H1 (cell line): ENCODE data around the gene CCNI. TPM values are rescaled to one million over a fixed set of nuclear protein-coding genes. Genes with fewer than 3 reads are reported as not detected.

ENCODE experiments used
- CTCF ChIA-PET: fragments of 300-600 bp; sonication (Branson Sonifier 250); formaldehyde crosslinking; loops from one replicate; lab custom pipeline; 2021; ENCODE audit not compliant: partially characterized antibody; lab: Charles Lee
- POLR2A ChIA-PET: fragments of 300-600 bp; sonication (Branson Sonifier 250); formaldehyde crosslinking; loops from one replicate; lab custom pipeline; 2021; ENCODE audit warnings: inconsistent platforms; ENCODE audit not compliant: partially characterized antibody; lab: Charles Lee
- DNase-seq, 2 experiments: peaks; one replicate each; pipeline versions ENCODE4 v3.0.0 to v3.0.0-alpha.2; 2010 to 2022; ENCODE audit warnings: low spot score in 2 of 2, low read depth in 1 of 2, mixed read lengths in 1 of 2
- FAIRE-seq: peaks from 2 replicates; lab custom pipeline; 2011; peaks lifted over from hg19 to GRCh38; lab: Jason Lieb, UNC
- H2AFZ ChIP-seq: 2 replicates; pipeline ENCODE4 v1.8.1; 2012; ENCODE audit warnings: low read length, inconsistent platforms
- H2AK5ac ChIP-seq: 2 replicates; pipeline ENCODE4 v1.6.1; 2013; ENCODE audit warnings: low read depth, low read length
- H2BK120ac ChIP-seq: replicated peaks from 2 replicates; pipeline ENCODE3; 2013; ENCODE audit warnings: low read depth, low read length, inconsistent platforms
- H2BK12ac ChIP-seq: 2 replicates; pipeline ENCODE4 v1.6.1; 2013; ENCODE audit warnings: low read depth, low read length
- H2BK15ac ChIP-seq: 2 replicates; pipeline ENCODE4 v1.6.1; 2013; ENCODE audit warnings: low read length
- H2BK20ac ChIP-seq: 2 replicates; pipeline ENCODE4 v1.6.1; 2013; ENCODE audit warnings: low read length
- H2BK5ac ChIP-seq: 2 replicates; pipeline ENCODE4 v1.6.1; 2013; ENCODE audit warnings: low read depth, low read length
- H3K14ac ChIP-seq: 2 replicates; pipeline ENCODE4 v1.6.1; 2013; ENCODE audit warnings: inconsistent platforms; ENCODE audit not compliant: insufficient read length
- H3K18ac ChIP-seq: 2 replicates; pipeline ENCODE4 v1.6.1; 2013; ENCODE audit warnings: low read length; ENCODE audit errors: extremely low read depth
- H3K23ac ChIP-seq: 2 replicates; pipeline ENCODE4 v1.6.1; 2013; ENCODE audit warnings: inconsistent platforms; ENCODE audit not compliant: insufficient read length
- H3K23me2 ChIP-seq: 2 replicates; pipeline ENCODE4 v1.6.1; 2013; ENCODE audit warnings: low read depth, low read length
- H3K27ac ChIP-seq: 2 replicates; pipeline ENCODE4 v1.6.1; 2011; ENCODE audit warnings: low read depth, low read length, inconsistent platforms
- H3K27me3 ChIP-seq, 4 experiments: replicated peaks in 1 of 4; 1 replicate in 1 of 4; 2 replicates in 3 of 4; pipeline versions ENCODE4 v1.6.1 to v1.8.1; 2011 to 2013; ENCODE audit warnings: low read length in 3 of 4, mild to moderate bottlenecking in 3 of 4, inconsistent platforms in 2 of 4, mixed read lengths in 2 of 4, moderate library complexity in 1 of 4; ENCODE audit not compliant: control insufficient read depth in 3 of 4, insufficient read depth in 3 of 4; ENCODE audit errors: extremely low read depth in 1 of 4
- H3K36me3 ChIP-seq, 4 experiments: 2 replicates each; pipeline versions ENCODE4 v1.6.1 to v1.8.1; 2011 to 2013; ENCODE audit warnings: mild to moderate bottlenecking in 4 of 4, low read length in 3 of 4, moderate library complexity in 2 of 4, control low read depth in 1 of 4, inconsistent platforms in 1 of 4; ENCODE audit not compliant: insufficient read depth in 4 of 4, control insufficient read depth in 2 of 4
- H3K4ac ChIP-seq: replicated peaks from 2 replicates; pipeline ENCODE3; 2013; ENCODE audit warnings: low read length, low read depth, mixed read lengths, inconsistent platforms; ENCODE audit not compliant: insufficient read length
- H3K4me1 ChIP-seq, 4 experiments: replicated peaks in 1 of 4; 1 replicate in 1 of 4; 2 replicates in 3 of 4; pipeline versions ENCODE4 v1.6.1 to v1.8.1; 2011 to 2013; ENCODE audit warnings: low read length in 3 of 4, inconsistent platforms in 2 of 4, mixed read lengths in 1 of 4; ENCODE audit not compliant: insufficient read depth in 4 of 4, control insufficient read depth in 3 of 4
- H3K4me2 ChIP-seq, 2 experiments: 2 replicates each; pipeline versions ENCODE4 v1.6.1 to v1.8.1; 2011 to 2013; ENCODE audit warnings: low read depth in 2 of 2, low read length in 2 of 2, control low read depth in 1 of 2, inconsistent platforms in 1 of 2, mild to moderate bottlenecking in 1 of 2; ENCODE audit not compliant: insufficient read depth in 1 of 2
- H3K4me3 ChIP-seq, 4 experiments: fragments of 200-600, 300-600 bp in 1 of 4; sonication (generic), shearing (Covaris generic), sonication (Bioruptor Twin) in 1 of 4; 2 replicates each; pipeline versions ENCODE4 v1.5.1 to v1.8.1; 2011 to 2016; ENCODE audit warnings: low read length in 4 of 4, low read depth in 3 of 4, control low read depth in 2 of 4, inconsistent platforms in 2 of 4, mild to moderate bottlenecking in 2 of 4, mixed read lengths in 1 of 4, moderate library complexity in 1 of 4; ENCODE audit not compliant: insufficient read depth in 2 of 4; ENCODE audit errors: extremely low read depth in 1 of 4
- H3K56ac ChIP-seq: replicated peaks from 2 replicates; pipeline ENCODE3; 2013; ENCODE audit warnings: low read depth, mild to moderate bottlenecking, mixed read lengths, low read length, inconsistent platforms; ENCODE audit not compliant: insufficient read length
- H3K79me1 ChIP-seq: 2 replicates; pipeline ENCODE4 v1.6.1; 2013; ENCODE audit warnings: low read depth, low read length, control low read depth
- H3K79me2 ChIP-seq, 2 experiments: 2 replicates each; pipeline versions ENCODE4 v1.6.1 to v1.8.1; 2012 to 2013; ENCODE audit warnings: low read length in 2 of 2, mild to moderate bottlenecking in 2 of 2, inconsistent platforms in 1 of 2; ENCODE audit not compliant: insufficient read depth in 2 of 2, control insufficient read depth in 1 of 2
- H3K9ac ChIP-seq, 4 experiments: replicated peaks in 1 of 4; 1 replicate in 1 of 4; 2 replicates in 3 of 4; pipeline versions ENCODE4 v1.6.1 to v1.8.1; 2011 to 2013; ENCODE audit warnings: low read depth in 3 of 4, low read length in 3 of 4, control low read depth in 2 of 4, mild to moderate bottlenecking in 2 of 4, moderate library complexity in 2 of 4, inconsistent platforms in 1 of 4; ENCODE audit errors: extremely low read depth in 1 of 4
- H3K9me3 ChIP-seq, 2 experiments: 2 replicates each; pipeline versions ENCODE4 v1.6.1 to v1.8.1; 2012 to 2013; ENCODE audit warnings: mild to moderate bottlenecking in 2 of 2, moderate library complexity in 2 of 2, control low read depth in 1 of 2, inconsistent platforms in 1 of 2, low read depth in 1 of 2, low read length in 1 of 2, mixed read lengths in 1 of 2; ENCODE audit not compliant: insufficient read depth in 2 of 2
- H4K20me1 ChIP-seq, 2 experiments: replicated peaks in 1 of 2; 2 replicates each; pipeline versions ENCODE3 to v1.8.1; 2011 to 2013; ENCODE audit warnings: inconsistent platforms in 2 of 2, low read length in 2 of 2, mild to moderate bottlenecking in 1 of 2; ENCODE audit not compliant: insufficient read depth in 2 of 2, control insufficient read depth in 1 of 2
- H4K5ac ChIP-seq: 2 replicates; pipeline ENCODE4 v1.6.1; 2013; ENCODE audit warnings: low read length, low read depth, mixed read lengths, inconsistent platforms; ENCODE audit not compliant: insufficient read length
- H4K8ac ChIP-seq: 2 replicates; pipeline ENCODE4 v1.8.0; 2013; ENCODE audit warnings: mild to moderate bottlenecking, moderate library complexity, low read length, inconsistent platforms; ENCODE audit not compliant: insufficient read depth; ENCODE audit errors: extremely low read depth
- H4K91ac ChIP-seq: replicated peaks from 2 replicates; pipeline ENCODE3; 2013; ENCODE audit warnings: low read length, mixed read lengths, inconsistent platforms; ENCODE audit not compliant: insufficient read length
- CHD2 ChIP-seq: IDR thresholded peaks from 2 replicates; pipeline ENCODE4 v1.6.1; 2012; ENCODE audit warnings: low read length, improper control_type of control experiment
- EGR1 ChIP-seq: IDR thresholded peaks from 2 replicates; pipeline ENCODE4 v1.6.1; 2011; ENCODE audit warnings: low read depth, low read length, borderline replicate concordance
- GTF2F1 ChIP-seq: IDR thresholded peaks from 2 replicates; pipeline ENCODE4 v1.6.1; 2012; ENCODE audit warnings: low read depth, low read length, improper control_type of control experiment, borderline replicate concordance
- NANOG ChIP-seq: IDR thresholded peaks from 2 replicates; pipeline ENCODE4 v1.6.1; 2011; ENCODE audit warnings: low read length, low read depth, mild to moderate bottlenecking, inconsistent platforms; ENCODE audit not compliant: insufficient read depth, poor library complexity, severe bottlenecking
- POLR2A ChIP-seq, 2 experiments: IDR thresholded peaks; 1 replicate in 1 of 2; 2 replicates in 1 of 2; pipeline ENCODE4 v1.6.1; 2011; ENCODE audit warnings: low read depth in 2 of 2, low read length in 2 of 2, mild to moderate bottlenecking in 2 of 2; ENCODE audit errors: control extremely low read depth in 1 of 2
- RXRA ChIP-seq: IDR thresholded peaks from 2 replicates; pipeline ENCODE4 v1.6.1; 2011; ENCODE audit warnings: low read depth, mild to moderate bottlenecking, low read length, moderate library complexity; ENCODE audit not compliant: insufficient read depth
- WGBS, 2 experiments: shearing (Covaris generic) in 1 of 2; methylation state at CpG; one replicate each; pipeline versions ENCODE4 v1.1.6 to v1.1.7; 2013 to 2015; ENCODE audit warnings: low lambda C conversion rate in 2 of 2, mixed read lengths in 2 of 2, inconsistent platforms in 1 of 2, low coverage in 1 of 2, missing lambda C conversion rate in 1 of 2; ENCODE audit not compliant: insufficient replicate concordance in 2 of 2, insufficient coverage in 1 of 2, insufficient read length in 1 of 2; ENCODE audit errors: extremely low coverage in 1 of 2, missing lambda C conversion rate in 1 of 2; 5-methylcytosine and 5-hydroxymethylcytosine counted together
- polyA plus RNA-seq, 7 experiments: library from polyadenylated mRNA; depleted of rRNA in 3 of 7; stranded (reverse) in 5 of 7; unstranded in 2 of 7; fragments of >200 nt in 5 of 7; fragments of 200-250 nt in 2 of 7; gene quantifications; 1 replicate in 5 of 7; 2 replicates in 1 of 7; 4 replicates in 1 of 7; pipeline versions ENCODE4 v1.2.1 to v1.2.3, GENCODE V29; 2011 to 2013; ENCODE audit warnings: missing spikeins in 2 of 7, mixed read lengths in 2 of 7
- total RNA-seq: library from RNA; stranded (reverse); fragmentation: NEBNext Ultra II Directional; extraction: Animal tissue kit (Norgen Biotek cat#: 25700); gene quantifications from 2 replicates; pipeline ENCODE4 v1.2.1, GENCODE V29; 2021
- TF ChIP-seq, protein P1 (sequence below), 3 experiments: IDR thresholded peaks; 1 replicate in 2 of 3; 2 replicates in 1 of 3; pipeline versions ENCODE4 v1.5.1 to v1.6.1; 2011; ENCODE audit warnings: low read length in 3 of 3, mild to moderate bottlenecking in 3 of 3, inconsistent platforms in 2 of 3, low read depth in 1 of 3, moderate library complexity in 1 of 3; ENCODE audit not compliant: insufficient read depth in 1 of 3; ENCODE audit errors: control extremely low read depth in 1 of 3

Gene CCNI
- total and polyA plus RNA-seq, 2 of the 8 experiments (the other 6 are each of a cell fraction or from before 2014, with no cell fraction given) = 97.8 to 234 TPM

DNA sequence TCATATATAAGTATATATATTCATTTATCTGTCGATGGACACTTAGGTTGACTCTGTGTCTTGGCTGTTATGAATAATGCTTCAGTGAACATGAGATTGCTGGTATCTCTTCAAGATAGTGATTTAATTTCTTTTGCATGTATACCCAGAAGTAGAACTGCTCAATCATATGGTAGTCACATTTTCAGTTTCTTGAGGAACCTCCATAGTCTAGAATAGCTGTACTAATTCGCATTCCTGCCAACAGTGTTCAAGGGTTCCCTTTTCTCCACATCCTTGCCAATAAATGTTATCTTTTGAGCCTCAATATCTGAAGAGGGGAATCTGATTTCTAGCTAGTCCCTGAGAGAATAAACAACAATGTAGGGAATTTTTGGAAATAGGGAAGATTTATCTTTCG, 48.8 kb upstream of the CCNI start:
- Histone ChIP-seq H3K79me1 (no peaks in the 10 kb centered on the region), H2BK120ac (no peak overlapping the region), H3K23me2 (no peaks in the 10 kb centered on the region), H3K9me3 (no peaks in the 10 kb centered on the region), H3K14ac (no peak overlapping the region), H3K4me2 (no peak overlapping the region), H3K56ac (no peak overlapping the region), H3K27me3 (no peaks in the 10 kb centered on the region), H3K79me2 (no peaks in the 10 kb centered on the region), H3K4me1 (peaks cover 0 to 2% (median 0%) of the 10 kb centered on the region in 4 experiments; a peak in 2 of 7 replicates), H4K20me1 (no peaks in the 10 kb centered on the region), H4K8ac (no peak overlapping the region), H3K4me3 (no peak overlapping the region), H2BK12ac (no peak overlapping the region), H4K91ac (no peak overlapping the region), H4K5ac (no peak overlapping the region), H2AK5ac (no peak overlapping the region), H2AFZ (no peak overlapping the region), H2BK15ac (no peak overlapping the region), H3K23ac (no peak overlapping the region), H3K9ac (no peak overlapping the region), H3K27ac (no peak overlapping the region), H3K18ac (no peak overlapping the region), H2BK5ac (no peak overlapping the region), H3K4ac (no peak overlapping the region), H3K36me3 (no peaks in the 10 kb centered on the region), H2BK20ac (no peak overlapping the region)
- TF ChIP-seq NANOG (no peak), POLR2A (IDR thresholded peaks at IDR 0.05; ENCODE audit: control extremely low read depth in 1 of 2, low read depth in 2 of 2, low read length in 2 of 2) (no peak), EGR1 (no peak), RXRA (no peak), GTF2F1 (no peak), CHD2 (no peak)
- TF ChIP-seq, protein P1, sequence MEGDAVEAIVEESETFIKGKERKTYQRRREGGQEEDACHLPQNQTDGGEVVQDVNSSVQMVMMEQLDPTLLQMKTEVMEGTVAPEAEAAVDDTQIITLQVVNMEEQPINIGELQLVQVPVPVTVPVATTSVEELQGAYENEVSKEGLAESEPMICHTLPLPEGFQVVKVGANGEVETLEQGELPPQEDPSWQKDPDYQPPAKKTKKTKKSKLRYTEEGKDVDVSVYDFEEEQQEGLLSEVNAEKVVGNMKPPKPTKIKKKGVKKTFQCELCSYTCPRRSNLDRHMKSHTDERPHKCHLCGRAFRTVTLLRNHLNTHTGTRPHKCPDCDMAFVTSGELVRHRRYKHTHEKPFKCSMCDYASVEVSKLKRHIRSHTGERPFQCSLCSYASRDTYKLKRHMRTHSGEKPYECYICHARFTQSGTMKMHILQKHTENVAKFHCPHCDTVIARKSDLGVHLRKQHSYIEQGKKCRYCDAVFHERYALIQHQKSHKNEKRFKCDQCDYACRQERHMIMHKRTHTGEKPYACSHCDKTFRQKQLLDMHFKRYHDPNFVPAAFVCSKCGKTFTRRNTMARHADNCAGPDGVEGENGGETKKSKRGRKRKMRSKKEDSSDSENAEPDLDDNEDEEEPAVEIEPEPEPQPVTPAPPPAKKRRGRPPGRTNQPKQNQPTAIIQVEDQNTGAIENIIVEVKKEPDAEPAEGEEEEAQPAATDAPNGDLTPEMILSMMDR (IDR thresholded peaks at IDR 0.05; ENCODE audit: control extremely low read depth in 1 of 3, insufficient read depth in 1 of 3, low read depth in 1 of 3, low read length in 3 of 3) = no peak
- WGBS, 2 experiments = 65% methylated on average over 3 of the region's 3 CpGs; no CpG with 5 or more reads in 1 of the 2 experiments
- no peak for DNase-seq
- no peak for FAIRE-seq
- ChIA-PET POLR2A (interaction anchor here (0.6 to 2.4 kb wide), 2 partner anchors 28 to 32 kb away, joined by 3 to 9 read pairs; partner anchors contain the start of gene CCNG2), CTCF (interaction anchor here (0.9 to 1.7 kb wide), 4 partner anchors 10 to 79 kb away, joined by 3 to 7 read pairs (median 4); no protein-coding TSS in a partner anchor)
